ENCODE results near the gene WDR45B. TPM values are rescaled to one million over a fixed set of nuclear protein-coding genes. Genes with fewer than 3 reads are reported as not detected.

WDR45B gene
- total RNA-seq, 1 experiment from 2014 or later, result 102 TPM

DNA sequence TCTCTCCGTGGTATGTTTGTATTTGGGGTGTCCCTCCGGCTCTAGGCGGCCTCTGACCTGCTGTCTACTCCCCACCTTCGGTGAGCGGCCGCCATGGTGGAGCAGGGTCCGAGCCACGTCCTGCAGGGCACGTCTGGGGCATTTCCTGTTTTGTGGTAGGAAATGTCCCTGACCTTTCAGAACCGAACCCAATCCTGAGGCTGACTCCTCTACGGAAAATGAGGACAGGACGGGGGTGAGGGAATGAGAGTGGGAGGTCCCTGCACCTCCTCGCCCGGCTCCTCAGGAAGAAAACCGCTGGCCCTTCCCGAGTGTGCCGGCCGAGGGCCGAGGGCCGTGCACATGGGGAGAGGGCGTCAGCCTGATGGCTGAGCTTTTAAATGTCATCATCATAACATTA, 45.8 kb downstream of the WDR45B start:
- no peak for DNase-seq (ENCODE audit: low read depth)

GRCh38 chr17:82601447-82602000, 46.7 kb downstream of the WDR45B start:
- no peak for DNase-seq (ENCODE audit: low read depth)

GRCh38 chr17:82600731-82601446, 47.4 kb downstream of the WDR45B start:
- DNase-seq (ENCODE audit: low read depth), result no peak

GRCh38 chr17:82599674-82600661, 48.3 kb downstream of the WDR45B start:
- DNase-seq (ENCODE audit: low read depth), result no peak

GRCh38 chr17:82598256-82599119, 49.8 kb downstream of the WDR45B start:
- DNase-seq (ENCODE audit: low read depth), result peak; percentile 47

GRCh38 chr17:82596837-82597672, 51.2 kb downstream of the WDR45B start:
- DNase-seq (ENCODE audit: low read depth), result no peak

DNA sequence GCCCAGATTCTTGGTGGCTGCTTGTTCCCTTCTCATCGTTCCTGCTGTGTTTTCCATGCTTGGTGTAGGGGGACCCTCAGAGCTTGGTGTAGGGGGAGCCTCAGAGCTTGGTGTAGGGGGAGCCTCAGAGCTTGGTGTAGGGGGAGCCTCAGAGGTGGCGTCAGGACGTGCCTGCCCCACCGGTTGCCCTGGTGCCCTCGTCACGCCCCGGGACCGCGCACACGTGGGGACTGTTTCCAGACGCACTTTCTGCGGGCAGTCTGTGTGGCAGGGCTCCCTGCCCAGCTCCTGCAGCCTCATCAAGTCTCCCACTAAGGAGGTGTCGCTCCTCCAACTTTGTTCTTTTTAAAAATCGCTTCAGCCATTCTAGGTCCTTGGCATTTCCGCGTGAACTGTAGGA, 51.9 kb downstream of the WDR45B start:
- no peak for DNase-seq (ENCODE audit: low read depth)

- DNase-seq (ENCODE audit: low read depth), result no peak
These were observed 52.4 kb downstream of the WDR45B start for GRCh38 chr17:82595893-82596292.

GRCh38 chr17:82594571-82594970, 53.7 kb downstream of the WDR45B start:
- DNase-seq (ENCODE audit: low read depth), result no peak

DNA sequence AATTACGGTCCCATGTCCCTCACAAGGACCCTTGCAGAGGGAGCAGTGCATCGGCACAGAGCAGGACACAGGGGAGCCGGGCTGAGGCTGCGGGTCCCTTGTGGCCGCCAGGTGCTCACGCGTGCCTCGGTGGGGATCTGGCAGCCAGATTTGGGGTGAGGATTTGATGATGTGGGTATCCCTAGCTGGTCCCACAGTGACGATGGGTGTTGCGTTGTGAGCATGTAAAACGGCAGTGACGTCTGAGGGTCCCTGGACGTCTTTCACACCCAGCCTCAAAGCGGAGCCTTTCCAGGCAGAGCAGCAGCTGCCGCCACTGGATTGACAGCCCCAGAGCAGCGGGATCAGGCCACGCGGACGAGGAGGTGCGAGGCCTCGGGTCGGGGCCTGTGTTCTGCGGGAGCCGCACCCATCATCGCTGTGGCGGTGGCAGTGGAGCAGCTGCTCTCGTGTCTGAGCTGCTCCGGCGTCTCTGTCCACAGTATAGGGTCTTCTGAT, 54.6 kb downstream of the WDR45B start:
- DNase-seq (ENCODE audit: low read depth), result no peak

DNA sequence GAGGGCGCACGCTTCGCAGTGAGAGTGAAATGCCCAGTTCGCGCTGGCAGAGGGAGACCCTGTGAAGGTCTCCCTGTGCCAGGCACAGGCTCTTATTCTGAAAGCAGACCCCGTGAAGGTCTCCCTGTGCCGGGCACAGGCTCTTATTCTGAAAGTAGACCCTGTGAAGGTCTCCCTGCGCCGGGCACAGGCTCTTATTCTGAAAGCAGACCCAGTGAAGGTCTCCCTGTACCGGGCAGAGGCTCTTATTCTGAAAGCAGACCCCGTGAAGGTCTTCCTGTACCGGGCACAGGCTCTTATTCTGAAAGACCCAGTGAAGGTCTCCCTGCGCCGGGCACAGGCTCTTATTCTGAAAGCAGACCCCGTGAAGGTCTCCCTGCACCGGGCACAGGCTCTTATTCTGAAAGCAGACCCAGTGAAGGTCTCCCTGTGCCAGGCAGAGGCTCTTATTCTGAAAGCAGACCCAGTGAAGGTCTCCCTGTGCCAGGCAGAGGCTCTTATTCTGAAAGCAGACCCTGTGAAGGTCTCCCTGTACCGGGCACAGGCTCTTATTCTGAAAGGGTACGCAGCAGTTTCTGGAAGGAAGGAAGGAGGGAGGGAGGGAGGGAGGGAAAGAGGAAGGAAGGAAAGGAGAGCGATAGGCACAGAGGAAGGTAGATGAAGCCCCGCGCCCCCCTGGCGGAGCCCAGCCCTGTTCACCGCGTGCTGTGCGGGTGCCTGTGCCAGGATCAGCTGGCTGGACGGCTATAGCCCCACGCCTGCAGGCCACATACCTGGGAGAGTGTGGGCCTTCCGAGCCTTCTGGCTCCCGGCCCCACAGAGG, 55.3 kb downstream of the WDR45B start:
- peak; percentile 81 for DNase-seq (ENCODE audit: low read depth)

DNA sequence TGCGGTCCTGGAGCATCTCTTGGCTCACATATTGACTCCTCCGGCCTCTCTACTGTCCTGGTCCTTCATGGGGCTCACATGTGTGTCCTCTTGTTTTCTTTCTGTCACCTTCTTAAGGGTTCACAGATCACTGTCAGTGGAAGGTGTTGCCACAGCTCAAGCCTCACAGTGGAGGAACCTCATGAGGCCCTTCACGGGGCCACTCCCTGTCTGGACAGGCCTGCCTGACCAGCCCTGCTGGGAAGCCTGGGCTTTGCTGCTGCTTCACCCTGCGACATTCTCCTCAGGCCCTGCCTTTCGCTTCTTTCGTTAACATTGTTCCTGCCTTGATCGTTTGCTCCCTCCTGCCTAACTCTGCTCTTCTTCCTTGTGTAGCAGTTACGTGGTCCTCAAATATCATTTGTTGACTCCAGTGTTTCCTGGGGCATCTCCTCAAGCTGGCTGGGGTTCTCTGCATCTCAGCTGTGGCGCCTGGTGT, 55.9 kb downstream of the WDR45B start:
- DNase-seq (ENCODE audit: low read depth), result no peak

DNA sequence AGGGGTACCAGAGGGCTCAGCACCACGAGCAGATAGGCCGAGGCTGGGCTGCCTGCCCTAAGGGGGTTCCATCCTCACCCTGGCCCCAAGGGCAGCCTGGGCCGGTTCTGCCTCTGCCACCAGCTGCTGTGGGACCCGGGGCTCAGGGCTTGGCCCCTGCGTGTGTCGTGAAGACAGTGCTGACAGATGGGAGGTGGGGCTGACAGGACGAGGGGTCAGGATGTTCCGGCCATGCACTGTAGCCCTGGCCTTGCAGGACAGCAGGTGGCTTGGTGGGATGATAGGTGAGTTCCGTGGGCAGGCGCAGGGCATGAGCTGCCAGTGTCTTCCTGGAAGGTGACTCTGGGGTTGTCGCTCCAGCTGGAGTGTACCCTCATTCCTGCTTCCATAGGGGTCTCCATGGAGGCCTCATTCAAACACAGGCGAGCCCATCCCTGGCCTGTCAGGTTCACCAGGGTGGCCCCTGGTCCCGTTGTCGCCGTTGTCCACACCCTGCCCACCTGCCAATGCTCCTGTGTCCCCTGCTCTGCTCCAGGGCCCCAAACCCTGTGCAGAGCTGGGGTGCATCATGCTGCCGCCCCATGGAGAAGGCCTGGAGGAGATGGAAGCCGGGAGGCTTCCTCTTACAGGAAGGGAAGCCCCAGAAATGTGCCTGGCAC, 57.2 kb downstream of the WDR45B start:
- no peak for DNase-seq (ENCODE audit: low read depth)

DNA sequence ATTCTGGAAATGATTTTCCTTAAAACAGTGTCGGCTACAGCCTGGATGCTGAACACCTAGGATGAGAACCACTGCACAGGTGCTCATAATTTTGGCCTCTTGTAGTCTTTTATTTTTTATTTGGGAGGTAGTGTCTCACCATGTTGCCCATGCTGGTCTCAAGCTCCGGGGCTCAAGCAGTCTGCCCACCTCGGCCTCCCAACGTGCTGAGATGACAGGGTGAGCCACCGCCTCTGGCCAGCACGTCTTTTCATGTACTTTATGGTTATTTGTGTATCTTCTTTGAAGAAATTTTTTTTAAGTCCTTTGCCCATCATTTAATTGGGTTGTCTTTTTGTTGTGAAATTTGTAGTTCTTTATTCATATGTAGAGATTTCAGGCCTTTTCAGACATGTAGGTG, 58.0 kb downstream of the WDR45B start:
- no peak for DNase-seq (ENCODE audit: low read depth)

GRCh38 chr17:82589851-82590180, 58.4 kb downstream of the WDR45B start:
- no peak for DNase-seq (ENCODE audit: low read depth)

- no peak for DNase-seq (ENCODE audit: low read depth)
These were observed 59.7 kb downstream of the WDR45B start for GRCh38 chr17:82588266-82589175.

Data from HT1080 (cell line).